Liver (tissue), 9 donors: ENCODE measurements around the gene TTLL13. TPM values are rescaled to one million over a fixed set of nuclear protein-coding genes. Genes with fewer than 3 reads are reported as not detected.

Source experiments
- DNase-seq: peaks from one replicate; pipeline ENCODE4 v3.0.0-alpha.2; 2017; ENCODE audit warnings: low spot score
- H3K27ac ChIP-seq, 2 donors: one replicate each; pipeline ENCODE4 v1.7.0; 2013; ENCODE audit warnings: inconsistent platforms in 2 of 2, low read length in 2 of 2, control low read depth in 1 of 2, low read depth in 1 of 2, mild to moderate bottlenecking in 1 of 2
- H3K27me3 ChIP-seq, 4 donors: one replicate each; pipeline versions ENCODE4 v1.6.1 to v1.7.0; 2013; ENCODE audit warnings: low read length in 3 of 4, inconsistent platforms in 1 of 4, mild to moderate bottlenecking in 1 of 4, moderate library complexity in 1 of 4; ENCODE audit not compliant: control insufficient read depth in 4 of 4, insufficient read depth in 4 of 4
- H3K36me3 ChIP-seq, 4 donors: one replicate each; pipeline versions ENCODE4 v1.6.1 to v1.7.0; 2013; ENCODE audit warnings: low read length in 3 of 4, mild to moderate bottlenecking in 3 of 4, low read depth in 1 of 4, moderate library complexity in 1 of 4; ENCODE audit not compliant: control insufficient read depth in 4 of 4, insufficient read depth in 3 of 4
- H3K4me1 ChIP-seq, 4 donors: one replicate each; pipeline versions ENCODE4 v1.6.1 to v1.7.0; 2013; ENCODE audit warnings: low read length in 3 of 4, mild to moderate bottlenecking in 3 of 4, moderate library complexity in 1 of 4; ENCODE audit not compliant: control insufficient read depth in 4 of 4, insufficient read depth in 4 of 4
- H3K4me3 ChIP-seq, 3 donors: one replicate each; pipeline versions ENCODE4 v1.6.1 to v1.7.0; 2013; ENCODE audit warnings: low read length in 3 of 3, control low read depth in 1 of 3, low read depth in 1 of 3, mild to moderate bottlenecking in 1 of 3
- H3K9ac ChIP-seq, 2 donors: one replicate each; pipeline ENCODE4 v1.7.0; 2013; ENCODE audit warnings: low read length in 2 of 2, mild to moderate bottlenecking in 2 of 2, moderate library complexity in 2 of 2, control low read depth in 1 of 2, low read depth in 1 of 2
- H3K9me3 ChIP-seq, 4 donors: one replicate each; pipeline versions ENCODE4 v1.6.1 to v1.7.0; 2013; ENCODE audit warnings: low read length in 3 of 4; ENCODE audit not compliant: control insufficient read depth in 4 of 4
- ATF3 ChIP-seq: IDR thresholded peaks from 2 replicates; pipeline ENCODE4 v1.6.1; 2016; ENCODE audit warnings: antibody characterized with exemption
- CTCF ChIP-seq: fragments of 150-350 bp; IDR thresholded peaks from 2 replicates; pipeline ENCODE4 v1.5.1; 2017; ENCODE audit warnings: improper control_type of control experiment, low read depth, low read length; ENCODE audit not compliant: missing input control
- EGR1 ChIP-seq, 2 donors: IDR thresholded peaks; 2 replicates each; pipeline ENCODE4 v1.6.1; 2016 to 2018; ENCODE audit warnings: antibody characterized with exemption in 2 of 2, low read depth in 2 of 2
- FOXA1 ChIP-seq: IDR thresholded peaks from 2 replicates; pipeline ENCODE4 v1.6.1; 2016; ENCODE audit warnings: antibody characterized with exemption
- FOXA2 ChIP-seq: IDR thresholded peaks from 2 replicates; pipeline ENCODE4 v1.6.1; 2016; ENCODE audit warnings: antibody characterized with exemption
- GABPA ChIP-seq, 2 donors: IDR thresholded peaks in 1 of 2; conservative IDR thresholded peaks in 1 of 2; 2 replicates each; pipeline ENCODE4 v1.6.1; 2016; ENCODE audit warnings: antibody characterized with exemption in 2 of 2, mild to moderate bottlenecking in 1 of 2, moderate library complexity in 1 of 2
- HNF4A ChIP-seq, 2 donors: conservative IDR thresholded peaks; 2 replicates each; pipeline ENCODE4 v1.6.1; 2016; ENCODE audit warnings: antibody characterized with exemption in 2 of 2, mild to moderate bottlenecking in 2 of 2
- HNF4G ChIP-seq: IDR thresholded peaks from 2 replicates; pipeline ENCODE4 v1.6.1; 2016; ENCODE audit warnings: antibody characterized with exemption
- JUND ChIP-seq, 2 donors: IDR thresholded peaks; 2 replicates each; pipeline ENCODE4 v1.6.1; 2016; ENCODE audit warnings: antibody characterized with exemption in 2 of 2
- MAX ChIP-seq: IDR thresholded peaks from 2 replicates; pipeline ENCODE4 v1.6.1; 2016; ENCODE audit warnings: antibody characterized with exemption
- NR2F2 ChIP-seq: IDR thresholded peaks from 2 replicates; pipeline ENCODE4 v1.6.1; 2016; ENCODE audit warnings: antibody characterized with exemption
- RAD21 ChIP-seq, 2 donors: IDR thresholded peaks; 2 replicates each; pipeline ENCODE4 v1.6.1; 2016; ENCODE audit warnings: antibody characterized with exemption in 2 of 2, mild to moderate bottlenecking in 2 of 2
- REST ChIP-seq: IDR thresholded peaks from 2 replicates; pipeline ENCODE4 v1.6.1; 2016; ENCODE audit warnings: antibody characterized with exemption, mild to moderate bottlenecking
- RXRA ChIP-seq, 2 donors: IDR thresholded peaks; 2 replicates each; pipeline ENCODE4 v1.6.1; 2017 to 2018; ENCODE audit warnings: antibody characterized with exemption in 2 of 2, mild to moderate bottlenecking in 1 of 2
- SP1 ChIP-seq: IDR thresholded peaks from 2 replicates; pipeline ENCODE4 v1.6.1; 2018; ENCODE audit warnings: antibody characterized with exemption, mild to moderate bottlenecking
- TAF1 ChIP-seq: conservative IDR thresholded peaks from 2 replicates; pipeline ENCODE4 v1.6.1; 2016; ENCODE audit warnings: antibody characterized with exemption, mild to moderate bottlenecking
- YY1 ChIP-seq: IDR thresholded peaks from 2 replicates; pipeline ENCODE4 v1.6.1; 2016; ENCODE audit warnings: antibody characterized with exemption, mild to moderate bottlenecking
- ZBTB33 ChIP-seq: IDR thresholded peaks from 2 replicates; pipeline ENCODE4 v1.6.1; 2016; ENCODE audit warnings: antibody characterized with exemption
- WGBS: extraction: QIAGEN DNeasy Blood & Tissue Kit; methylation state at CpG from one replicate; pipeline ENCODE4 v1.1.7; 2013; 5-methylcytosine and 5-hydroxymethylcytosine counted together
- polyA plus RNA-seq, 2 donors: library from polyadenylated mRNA; stranded (reverse) in 1 of 2; unstranded in 1 of 2; fragments of 200-250 nt in 1 of 2; fragments of >200 nt in 1 of 2; fragmentation: Nextera tagmentation in 1 of 2; extraction: Ambion mirVana in 1 of 2; gene quantifications; one replicate each; pipeline versions ENCODE4 v1.2.1 to v1.2.3, GENCODE V29; 2013 to 2015
- total RNA-seq, 2 donors: library from RNA; depleted of rRNA; stranded (reverse); fragments of >200 nt; gene quantifications; one replicate each; pipeline ENCODE4 v1.2.3, GENCODE V29; 2014
- donor health status: healthy.
- donor health status: healthy.
- donor health status: healthy.
- donor health status: healthy.
- donor health status: healthy.

Gene TTLL13
- total and polyA plus RNA-seq, 4 donors = 0.08 to 0.17 TPM; not detected in 2

GRCh38 chr15:90264671-90265070, 15.3 kb downstream of the TTLL13 start:
- peak overlapping the region; percentile 96 for H3K27ac ChIP-seq
- H3K9me3 ChIP-seq = no peaks in the 10 kb centered on the region
- TF ChIP-seq FOXA2 (no peak), GABPA (IDR thresholded peaks at IDR 0.05 in 1 of 2, conservative IDR thresholded peaks at IDR 0.05 in 1 of 2) (no peak), RAD21 (IDR thresholded peaks at IDR 0.05) (no peak), HNF4A (conservative IDR thresholded peaks at IDR 0.05) (peak; percentile 80 to 82), REST (no peak), HNF4G (peak; percentile 42), FOXA1 (no peak), YY1 (peak; percentile 43), EGR1 (IDR thresholded peaks at IDR 0.05; ENCODE audit: low read depth in 2 of 2) (no peak), RXRA (IDR thresholded peaks at IDR 0.05) (peak; percentile 64 to 77), JUND (IDR thresholded peaks at IDR 0.05) (peak; percentile 44 to 81), TAF1 (no peak), ZBTB33 (no peak), CTCF (no peak), MAX (no peak), ATF3 (no peak), SP1 (peak; percentile 61), NR2F2 (no peak)
- peak overlapping the region; percentile 91 to 95 for H3K9ac ChIP-seq
- peak overlapping the region; percentile 71 to 95 (median 79) for H3K4me3 ChIP-seq
- H3K4me1 ChIP-seq = peaks cover 5 to 26% (median 22%) of the 10 kb centered on the region in 4 donors
- H3K27me3 ChIP-seq = no peaks in the 10 kb centered on the region
- 20% methylated on average over 4 of the region's 4 CpGs for WGBS
- H3K36me3 ChIP-seq = no peaks in the 10 kb centered on the region
- DNase-seq = no peak
